Smooth muscle cell of the pulmonary artery (primary cell): ENCODE data around the gene KRTAP12-4. TPM values are rescaled to one million over a fixed set of nuclear protein-coding genes. Genes with fewer than 3 reads are reported as not detected.

Source experiments
- total RNA-seq: library from RNA; depleted of rRNA; stranded (reverse); fragments of >200 nt; gene quantifications from 2 replicates; pipeline ENCODE4 v1.2.3, GENCODE V29; 2014

KRTAP12-4 gene, protein sequence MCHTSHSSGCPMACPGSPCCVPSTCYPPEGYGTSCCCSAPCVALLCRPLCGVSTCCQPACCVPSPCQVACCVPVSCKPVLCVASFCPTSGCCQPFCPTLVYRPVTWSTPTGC
- total RNA-seq, result not detected in 2 replicates

DNA sequence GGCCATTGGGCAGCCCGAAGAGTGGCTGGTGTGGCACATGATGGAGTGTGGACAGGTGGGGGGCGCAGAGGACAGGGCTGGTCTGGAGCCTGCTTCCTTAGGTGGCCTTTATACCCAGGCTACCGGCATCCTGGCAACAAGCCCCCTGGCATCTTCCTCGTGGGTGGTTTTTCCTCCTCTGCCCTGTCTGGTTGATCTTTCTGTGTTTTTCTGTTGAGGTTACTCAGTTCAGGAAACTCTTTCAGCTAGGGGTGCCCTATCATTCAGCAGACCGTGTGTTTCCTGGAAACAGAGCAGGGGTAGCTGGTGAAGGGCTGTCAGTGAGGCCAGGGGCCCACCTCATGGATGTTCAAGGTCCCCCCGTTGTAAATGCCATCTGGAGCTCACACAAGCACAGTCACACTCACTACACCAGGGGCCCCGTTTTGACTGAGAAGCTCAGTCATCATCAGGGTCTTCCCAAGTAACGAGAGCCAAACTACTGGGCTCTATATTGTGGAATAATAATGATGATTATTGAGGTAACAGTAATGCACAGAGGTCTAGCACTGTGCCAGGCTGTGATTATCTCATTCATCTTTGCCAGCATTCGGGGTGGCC is at the start of gene KRTAP12-4:
Gene KRTAP12-4, minus strand, starts transcription at position 84 of the 600 bp plus-strand sequence. Its CDS starts 45 bp downstream, at position 39.

DNA sequence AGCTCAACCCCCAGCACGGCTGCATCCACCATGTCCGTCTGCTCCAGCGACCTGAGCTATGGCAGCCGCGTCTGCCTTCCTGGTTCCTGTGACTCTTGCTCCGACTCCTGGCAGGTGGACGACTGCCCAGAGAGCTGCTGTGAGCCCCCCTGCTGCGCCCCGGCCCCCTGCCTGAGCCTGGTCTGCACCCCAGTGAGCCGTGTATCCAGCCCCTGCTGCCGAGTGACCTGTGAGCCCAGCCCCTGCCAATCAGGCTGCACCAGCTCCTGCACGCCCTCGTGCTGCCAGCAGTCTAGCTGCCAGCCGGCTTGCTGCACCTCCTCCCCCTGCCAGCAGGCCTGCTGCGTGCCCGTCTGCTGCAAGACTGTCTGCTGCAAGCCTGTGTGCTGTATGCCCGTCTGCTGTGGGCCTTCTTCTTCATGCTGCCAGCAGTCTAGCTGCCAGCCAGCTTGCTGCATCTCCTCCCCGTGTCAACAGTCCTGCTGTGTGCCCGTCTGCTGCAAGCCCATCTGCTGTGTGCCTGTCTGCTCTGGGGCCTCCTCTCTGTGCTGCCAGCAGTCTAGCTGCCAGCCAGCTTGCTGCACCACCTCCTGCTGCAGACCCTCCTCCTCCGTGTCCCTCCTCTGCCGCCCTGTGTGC is 42.8 kb upstream of the KRTAP12-4 start, which contains the start of gene KRTAP10-12:
Gene KRTAP10-12, plus strand, starts transcription at position 1 of the 639 bp plus-strand sequence. Its CDS starts 30 bp downstream, at position 31.

DNA sequence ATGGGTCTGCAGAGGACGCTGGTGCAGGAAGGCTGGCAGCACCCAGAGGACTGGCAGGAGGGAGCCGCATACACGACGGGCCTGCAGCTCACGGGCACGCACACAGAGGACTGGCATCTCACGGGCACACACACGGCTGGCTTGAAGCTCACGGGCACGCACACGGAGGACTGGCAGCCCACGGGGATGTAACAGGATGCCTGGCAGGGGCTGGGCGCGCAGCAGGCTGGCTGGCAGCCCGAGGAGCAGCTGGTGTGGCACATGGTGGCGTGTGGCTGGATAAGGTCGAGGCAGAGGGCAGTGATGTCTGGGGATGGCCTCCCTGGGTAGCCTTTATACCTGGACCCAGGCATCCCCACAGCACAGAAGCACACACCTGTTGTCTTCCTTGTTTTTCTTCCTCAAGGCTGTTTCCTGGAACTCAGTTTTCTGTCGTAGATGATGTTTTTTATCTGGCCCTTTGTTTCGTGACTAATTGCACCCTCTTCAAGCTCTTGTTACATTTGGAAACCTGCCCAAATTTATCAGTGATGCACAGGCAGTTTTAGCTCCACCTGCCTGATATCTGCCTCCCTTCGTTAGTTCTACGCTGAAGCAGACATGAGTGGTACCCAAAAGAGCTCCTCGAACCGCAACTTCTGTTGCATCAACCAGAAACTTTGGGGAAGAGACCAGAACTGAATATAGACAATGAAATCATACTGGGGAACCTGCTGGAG is 27.6 kb upstream of the KRTAP12-4 start, which contains the start of gene KRTAP12-1:
Gene KRTAP12-1, minus strand, starts transcription at position 303 of the 719 bp plus-strand sequence. Its CDS starts 40 bp downstream, at position 263.

DNA sequence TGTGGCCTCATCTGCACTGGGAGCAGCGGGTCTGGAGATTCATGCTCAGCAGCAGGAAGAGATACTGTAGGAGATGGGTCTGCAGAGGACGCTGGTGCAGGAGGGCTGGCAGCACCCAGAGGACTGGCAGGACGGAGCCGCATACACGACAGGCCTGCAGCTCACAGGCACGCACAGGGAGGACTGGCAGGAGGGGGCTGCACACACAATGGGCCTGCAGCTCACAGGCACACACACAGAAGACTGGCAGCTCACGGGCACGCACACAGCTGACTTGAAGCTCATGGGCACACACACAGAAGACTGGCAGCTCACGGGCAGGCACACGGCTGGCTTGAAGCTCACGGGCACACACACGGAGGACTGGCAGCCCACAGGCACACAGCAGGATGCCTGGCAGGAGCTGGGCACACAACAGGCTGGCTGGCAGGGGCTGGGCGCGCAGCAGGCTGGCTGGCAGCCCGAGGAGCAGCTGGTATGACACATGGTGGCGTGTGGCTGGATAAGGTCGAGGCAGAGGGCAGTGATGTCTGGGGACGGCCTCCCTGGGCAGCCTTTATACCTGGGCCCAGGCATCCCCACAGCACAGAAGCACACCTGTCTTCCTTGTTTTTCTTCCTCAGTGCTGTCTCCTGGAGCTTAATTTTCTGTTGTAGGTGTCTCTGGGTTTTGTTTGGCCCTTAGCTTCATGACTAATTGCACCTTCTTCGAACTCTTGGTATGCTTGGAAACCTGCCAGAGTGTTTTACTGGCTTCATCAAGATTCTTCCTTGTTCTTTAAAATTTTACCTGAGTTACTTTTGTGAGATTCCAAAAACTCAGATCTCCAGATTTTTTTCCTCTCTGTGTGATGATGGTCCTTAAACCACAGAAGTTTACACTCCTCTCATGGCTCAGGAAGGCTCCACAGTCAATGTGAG is 12.2 kb upstream of the KRTAP12-4 start, which contains the start of gene KRTAP12-2:
Gene KRTAP12-2, minus strand, starts transcription at position 527 of the 920 bp plus-strand sequence. Its CDS starts 41 bp downstream, at position 486.

DNA sequence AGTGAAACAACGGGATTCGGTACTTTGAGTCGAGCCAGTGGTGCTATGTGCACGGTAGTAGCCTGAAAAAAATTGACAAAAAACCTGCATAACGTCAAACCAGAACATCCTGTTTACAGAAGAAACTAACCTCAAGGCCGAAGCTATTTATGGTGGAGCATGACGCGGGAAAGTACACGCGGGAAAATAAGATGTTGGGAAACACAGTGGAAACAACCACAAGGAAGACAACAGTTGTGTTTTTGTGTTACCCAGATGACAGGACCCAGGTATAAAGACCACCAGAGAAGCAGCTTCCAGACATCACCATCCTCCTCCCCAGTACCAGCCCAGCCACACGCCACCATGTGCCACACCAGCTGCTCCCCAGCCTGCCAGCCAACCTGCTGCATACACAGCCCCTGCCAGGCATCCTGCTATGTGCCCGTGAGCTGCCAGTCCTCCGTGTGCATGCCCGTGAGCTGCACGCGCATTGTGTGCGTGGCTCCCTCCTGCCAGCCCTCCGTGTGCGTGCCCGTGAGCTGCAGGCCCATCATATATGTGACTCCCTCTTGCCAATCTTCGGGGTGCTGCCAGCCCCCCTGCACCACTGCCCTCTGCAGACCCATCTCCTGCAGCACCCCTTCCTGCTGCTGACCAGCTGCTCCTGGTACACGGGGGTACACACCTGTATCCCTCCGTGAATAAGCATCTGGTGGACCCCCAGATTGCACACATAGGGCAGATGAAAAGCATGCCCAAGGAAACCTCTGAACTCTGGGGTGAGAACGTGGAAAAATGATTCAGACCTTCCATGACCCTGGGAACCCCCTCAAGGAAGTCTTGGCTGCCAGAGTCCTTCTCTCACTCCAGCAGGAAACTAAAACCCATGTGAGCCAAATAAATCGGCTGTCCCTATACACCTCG is 3.4 kb upstream of the KRTAP12-4 start, which contains the start of gene KRTAP12-3:
Gene KRTAP12-3, plus strand, starts transcription at position 298 of the 906 bp plus-strand sequence. Its CDS starts 48 bp downstream, at position 346.

DNA sequence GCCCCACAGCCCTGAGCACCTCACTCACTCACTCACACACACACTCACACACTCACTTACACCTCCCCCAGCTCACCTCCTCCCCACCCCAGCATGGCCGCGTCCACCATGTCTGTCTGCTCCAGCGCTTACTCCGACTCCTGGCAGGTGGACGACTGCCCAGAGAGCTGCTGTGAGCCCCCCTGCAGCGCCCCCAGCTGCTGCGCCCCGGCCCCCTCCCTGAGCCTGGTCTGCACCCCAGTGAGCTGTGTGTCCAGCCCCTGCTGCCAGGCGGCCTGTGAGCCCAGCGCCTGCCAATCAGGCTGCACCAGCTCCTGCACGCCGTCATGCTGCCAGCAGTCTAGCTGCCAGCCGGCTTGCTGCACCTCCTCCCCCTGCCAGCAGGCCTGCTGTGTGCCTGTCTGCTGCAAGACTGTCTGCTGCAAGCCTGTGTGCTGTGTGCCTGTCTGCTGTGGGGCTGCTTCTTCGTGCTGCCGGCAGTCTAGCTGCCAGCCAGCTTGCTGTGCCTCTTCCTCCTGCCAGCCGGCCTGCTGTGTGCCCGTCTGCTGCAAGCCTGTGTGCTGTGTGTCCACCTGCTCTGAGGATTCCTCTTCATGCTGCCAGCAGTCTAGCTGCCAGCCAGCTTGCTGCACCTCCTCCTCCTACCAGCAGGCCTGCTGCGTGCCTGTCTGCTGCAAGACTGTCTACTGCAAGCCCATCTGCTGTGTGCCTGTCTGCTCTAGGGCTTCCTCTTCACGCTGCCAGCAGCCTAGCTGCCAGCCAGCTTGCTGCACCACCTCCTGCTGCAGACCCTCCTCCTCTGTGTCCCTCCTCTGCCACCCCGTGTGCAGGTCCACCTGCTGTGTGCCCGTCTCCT is 7.9 kb downstream of the KRTAP12-4 start, which contains the start of gene KRTAP10-11:
Gene KRTAP10-11, plus strand, starts transcription at position 49 of the 856 bp plus-strand sequence. Its CDS starts 45 bp downstream, at position 94.

DNA sequence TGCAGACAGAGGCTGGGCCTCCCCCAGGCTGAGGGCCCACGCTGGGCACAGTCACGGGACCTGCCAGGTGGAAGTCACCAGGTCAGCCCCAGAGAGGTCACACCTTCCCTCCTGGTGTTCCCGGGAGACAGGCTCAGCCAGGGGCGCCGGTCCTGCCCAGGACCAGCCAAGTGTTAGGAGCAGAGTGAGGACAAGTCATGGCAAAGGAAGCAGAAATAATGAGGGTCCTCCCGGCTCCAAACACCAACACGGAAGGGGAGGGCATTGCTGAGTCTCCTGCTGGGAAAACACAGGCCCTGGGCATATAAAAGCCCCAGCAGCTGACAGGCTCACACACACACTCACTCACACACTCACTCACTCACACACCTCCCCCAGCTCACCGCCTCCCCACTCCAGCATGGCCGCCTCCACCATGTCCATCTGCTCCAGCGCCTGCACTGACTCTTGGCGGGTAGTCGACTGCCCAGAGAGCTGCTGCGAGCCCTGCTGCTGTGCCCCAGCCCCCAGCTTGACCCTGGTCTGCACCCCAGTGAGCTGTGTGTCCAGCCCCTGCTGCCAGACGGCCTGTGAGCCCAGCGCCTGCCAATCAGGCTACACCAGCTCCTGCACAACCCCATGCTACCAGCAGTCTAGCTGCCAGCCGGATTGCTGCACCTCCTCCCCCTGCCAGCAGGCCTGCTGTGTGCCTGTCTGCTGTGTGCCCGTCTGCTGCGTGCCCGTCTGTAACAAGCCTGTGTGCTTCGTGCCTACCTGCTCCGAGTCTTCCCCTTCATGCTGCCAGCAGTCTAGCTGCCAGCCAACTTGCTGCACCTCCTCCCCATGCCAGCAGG is 17.2 kb downstream of the KRTAP12-4 start, which contains the start of gene KRTAP10-10:
Gene KRTAP10-10, plus strand, starts transcription at position 339 of the 833 bp plus-strand sequence. Its CDS starts 62 bp downstream, at position 401.

DNA sequence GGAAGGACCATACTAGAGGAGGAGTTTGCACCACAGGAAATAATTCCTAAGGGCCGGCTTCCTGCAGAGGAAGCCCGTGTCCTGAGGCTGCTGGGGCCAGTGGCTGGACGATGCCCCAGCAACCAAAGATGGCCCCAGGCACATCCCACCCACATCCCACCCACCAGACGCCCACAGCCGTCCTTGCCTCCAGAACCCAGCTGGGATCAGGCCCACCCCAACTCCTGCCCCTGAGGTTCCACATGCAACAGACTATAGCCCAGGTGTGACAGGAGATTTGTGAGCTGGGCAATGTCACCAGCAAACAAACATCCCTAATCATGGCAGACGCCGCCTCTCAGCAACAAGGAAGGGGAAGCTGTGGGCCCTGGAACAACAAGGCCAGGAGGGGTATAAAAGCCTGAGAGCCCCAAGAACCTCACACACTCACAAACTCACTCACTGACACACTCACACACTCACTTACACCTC is 27.8 kb downstream of the KRTAP12-4 start, which contains the start of gene KRTAP10-9:
Gene KRTAP10-9, plus strand, starts transcription at position 421 of the 471 bp plus-strand sequence. CDS start 79 bp downstream, outside the sequence.

DNA sequence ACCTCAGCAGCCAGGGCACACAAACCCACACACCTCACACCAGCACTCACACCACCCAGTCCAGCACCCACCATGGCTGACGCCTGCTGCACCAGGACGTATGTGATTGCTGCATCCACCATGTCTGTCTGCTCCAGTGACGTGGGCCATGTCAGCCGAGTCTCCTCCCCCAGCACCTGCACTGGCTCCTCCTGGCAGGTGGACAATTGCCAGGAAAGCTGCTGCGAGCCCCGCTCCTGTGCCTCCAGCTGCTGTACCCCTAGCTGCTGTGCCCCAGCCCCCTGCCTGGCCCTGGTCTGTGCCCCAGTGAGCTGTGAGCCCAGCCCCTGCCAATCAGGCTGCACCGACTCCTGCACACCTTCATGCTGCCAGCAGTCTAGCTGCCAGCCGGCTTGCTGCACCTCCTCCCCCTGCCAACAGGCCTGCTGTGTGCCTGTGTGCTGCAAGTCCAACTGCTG is 42.4 kb downstream of the KRTAP12-4 start, which contains the start of gene KRTAP10-8:
Gene KRTAP10-8, plus strand, starts transcription at position 51 of the 458 bp plus-strand sequence. Its CDS starts 22 bp downstream, at position 73.

Other genes with a start within 250 kb of the KRTAP12-4 start
- 0.26 and 0.65 TPM in 2 replicates for gene LRRC3, start 199.1 kb downstream of the KRTAP12-4 start, total RNA-seq
- gene KRTAP10-1, start 114.5 kb downstream of the KRTAP12-4 start, total RNA-seq, result not detected in 2 replicates
- not detected in 2 replicates for gene KRTAP10-2, start 103.2 kb downstream of the KRTAP12-4 start, total RNA-seq
- not detected in 2 replicates for gene KRTAP10-3, start 95.9 kb downstream of the KRTAP12-4 start, total RNA-seq
- gene KRTAP10-4, start 80.9 kb downstream of the KRTAP12-4 start, total RNA-seq, result not detected in 2 replicates
- not detected in 2 replicates for gene KRTAP10-5, start 74.1 kb downstream of the KRTAP12-4 start, total RNA-seq
- not detected in 2 replicates for gene KRTAP10-6, start 62.2 kb downstream of the KRTAP12-4 start, total RNA-seq
- not detected in 2 replicates for gene KRTAP10-7, start 54.1 kb downstream of the KRTAP12-4 start, total RNA-seq
- gene KRTAP10-8, start 42.6 kb downstream of the KRTAP12-4 start, total RNA-seq, result not detected in 2 replicates
- gene KRTAP10-9, start 27.6 kb downstream of the KRTAP12-4 start, total RNA-seq, result not detected in 2 replicates
- not detected in 2 replicates for gene KRTAP10-10, start 17.3 kb downstream of the KRTAP12-4 start, total RNA-seq
- gene KRTAP10-11, start 8.2 kb downstream of the KRTAP12-4 start, total RNA-seq, result not detected in 2 replicates
- not detected in 2 replicates for gene KRTAP12-3, start 3.3 kb upstream of the KRTAP12-4 start, total RNA-seq
- not detected in 2 replicates for gene KRTAP12-2, start 12.3 kb upstream of the KRTAP12-4 start, total RNA-seq
- gene KRTAP12-1, start 27.5 kb upstream of the KRTAP12-4 start, total RNA-seq, result not detected in 2 replicates
- gene KRTAP10-12, start 42.5 kb upstream of the KRTAP12-4 start, total RNA-seq, result not detected in 2 replicates
- not detected in 2 replicates for gene TSPEAR, start 56.9 kb upstream of the KRTAP12-4 start, total RNA-seq
- gene UBE2G2, start 147.2 kb upstream of the KRTAP12-4 start, total RNA-seq, result 88.7 and 102 TPM in 2 replicates
- 66.2 and 77.2 TPM in 2 replicates for gene SUMO3, start 163.4 kb upstream of the KRTAP12-4 start, total RNA-seq
- gene PTTG1IP, start 219.0 kb upstream of the KRTAP12-4 start, total RNA-seq, result 241 and 282 TPM in 2 replicates